Endothelial cell of hepatic sinusoid (primary cell): Measurements from ENCODE around the gene TSHZ2.
"Not testable (repeated sequence)": the region's sequence is repeated elsewhere in the genome, so short reads cannot be mapped to it uniquely, and the experiment has no call there.

ENCODE experiments used
- in situ Hi-C: cut with HindIII; loops from 2 replicates; pipeline ENCODE4 v1.10.0; 2017; ENCODE audit warnings: low sequenced_read_pairs

Gene TSHZ2

DNA sequence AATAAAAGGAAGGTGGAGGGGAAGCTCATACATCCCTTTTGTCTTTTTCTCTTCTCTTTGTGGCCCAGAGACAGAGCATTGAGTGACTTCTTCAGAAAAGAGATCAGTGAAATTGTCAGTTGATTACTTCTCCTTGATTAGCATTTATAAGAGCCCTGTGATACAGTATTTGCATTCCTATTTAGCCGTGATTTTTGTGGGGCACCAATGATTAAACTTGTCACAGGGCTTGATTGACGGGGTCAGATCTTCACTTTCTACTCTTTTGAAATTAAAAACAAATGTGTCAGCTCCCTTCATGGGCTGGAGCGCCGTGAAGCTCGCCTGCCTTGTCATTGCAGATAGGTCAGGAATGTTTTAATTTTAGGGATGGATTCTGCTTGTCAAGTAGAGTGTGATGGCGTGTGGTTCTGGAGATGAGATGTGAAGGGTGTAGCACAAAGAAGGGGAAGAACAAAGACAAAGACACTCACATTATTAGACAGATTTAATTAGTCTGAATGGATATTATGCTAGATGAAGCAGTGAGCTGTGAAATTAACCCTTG lies 454.7 kb downstream of the TSHZ2 start:
- in situ Hi-C loops, result no loop called here

DNA sequence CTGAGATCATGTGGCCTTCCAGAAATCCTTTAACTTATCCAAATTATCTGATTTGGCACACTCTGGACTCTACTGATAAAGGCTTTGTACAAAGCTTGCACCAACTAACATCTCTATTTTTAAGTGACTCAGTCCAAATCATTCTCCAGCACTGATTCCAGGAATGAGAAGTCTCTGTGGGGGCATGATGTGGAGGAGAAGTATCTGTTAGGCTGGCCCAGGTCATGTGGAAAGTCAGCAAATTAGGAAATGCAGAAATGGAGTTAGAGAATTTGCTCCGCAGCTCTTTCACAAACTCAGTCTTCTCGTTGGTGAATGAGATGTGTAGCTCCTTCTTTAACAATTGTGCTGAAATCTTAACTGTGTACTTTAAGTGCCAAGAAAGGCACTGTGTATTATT lies 455.8 kb downstream of the TSHZ2 start:
- in situ Hi-C loops, result no loop called here

DNA sequence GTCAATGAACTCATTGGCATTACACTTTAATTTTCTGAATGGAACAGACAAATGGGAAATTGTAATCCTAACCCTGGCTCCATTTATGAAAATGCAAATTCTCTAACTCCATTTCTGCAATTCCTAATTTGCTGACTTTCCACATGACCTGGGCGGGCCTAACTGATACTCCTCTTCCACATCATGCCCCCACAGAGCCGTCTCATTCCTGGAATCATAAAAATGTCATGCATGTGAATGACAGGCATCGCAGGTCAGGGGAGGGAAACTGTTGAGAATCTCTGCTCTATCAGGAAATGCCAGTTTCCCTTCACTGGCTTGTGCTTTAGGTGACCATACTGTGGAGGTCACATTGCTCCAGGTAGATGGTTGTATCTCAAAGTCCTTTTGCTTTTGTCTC lies 456.4 kb downstream of the TSHZ2 start:
- in situ Hi-C loops, result no loop called here

GRCh38 chr20:53428996-53429395 lies 456.8 kb downstream of the TSHZ2 start:
- in situ Hi-C loops, result no loop called here

DNA sequence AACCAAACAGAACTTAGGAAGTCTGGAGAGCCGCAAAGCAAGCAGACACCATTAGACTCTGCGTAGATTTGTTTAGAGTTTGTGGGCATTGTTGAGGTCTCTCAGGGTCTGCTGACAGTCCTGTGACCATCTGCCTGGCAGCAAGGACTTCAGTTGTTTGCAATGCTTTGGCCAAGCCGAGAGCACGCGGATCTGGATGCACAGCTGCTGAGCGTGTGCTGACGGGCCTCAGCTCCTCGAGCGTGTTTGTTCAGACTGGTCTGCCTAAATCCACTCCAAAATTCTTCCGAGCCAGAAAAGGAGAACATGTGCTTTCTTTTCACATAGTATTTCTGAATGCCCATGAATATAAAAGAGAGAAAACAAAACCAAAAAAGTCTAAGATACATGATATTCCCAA lies 462.5 kb downstream of the TSHZ2 start:
- in situ Hi-C loops, result no loop called here

GRCh38 chr20:53436927-53437326 lies 464.8 kb downstream of the TSHZ2 start:
- in situ Hi-C loops, result not testable (repeated sequence)

GRCh38 chr20:53438368-53438767 lies 466.2 kb downstream of the TSHZ2 start:
- in situ Hi-C loops, result no loop called here

DNA sequence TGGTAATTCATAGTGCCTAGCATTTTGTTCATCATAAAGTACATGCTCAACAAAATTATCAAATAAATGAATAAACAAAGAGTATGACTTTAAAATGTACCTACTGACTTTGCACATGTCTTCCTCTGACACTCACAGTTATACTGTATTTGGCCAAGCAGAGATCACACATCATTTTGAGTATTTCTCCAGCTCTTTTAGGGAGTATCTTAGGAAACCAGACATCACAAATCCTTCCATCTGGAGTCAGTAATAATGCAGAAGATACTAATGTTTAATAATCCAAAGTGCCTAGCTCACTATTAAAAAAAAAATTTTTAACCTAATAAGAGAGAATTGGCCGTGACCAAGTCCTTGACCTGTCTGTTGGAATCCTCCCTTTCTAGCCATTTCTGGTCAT lies 466.9 kb downstream of the TSHZ2 start:
- in situ Hi-C loops, result no loop called here

GRCh38 chr20:53439616-53440015 lies 467.5 kb downstream of the TSHZ2 start:
- in situ Hi-C loops, result no loop called here

DNA sequence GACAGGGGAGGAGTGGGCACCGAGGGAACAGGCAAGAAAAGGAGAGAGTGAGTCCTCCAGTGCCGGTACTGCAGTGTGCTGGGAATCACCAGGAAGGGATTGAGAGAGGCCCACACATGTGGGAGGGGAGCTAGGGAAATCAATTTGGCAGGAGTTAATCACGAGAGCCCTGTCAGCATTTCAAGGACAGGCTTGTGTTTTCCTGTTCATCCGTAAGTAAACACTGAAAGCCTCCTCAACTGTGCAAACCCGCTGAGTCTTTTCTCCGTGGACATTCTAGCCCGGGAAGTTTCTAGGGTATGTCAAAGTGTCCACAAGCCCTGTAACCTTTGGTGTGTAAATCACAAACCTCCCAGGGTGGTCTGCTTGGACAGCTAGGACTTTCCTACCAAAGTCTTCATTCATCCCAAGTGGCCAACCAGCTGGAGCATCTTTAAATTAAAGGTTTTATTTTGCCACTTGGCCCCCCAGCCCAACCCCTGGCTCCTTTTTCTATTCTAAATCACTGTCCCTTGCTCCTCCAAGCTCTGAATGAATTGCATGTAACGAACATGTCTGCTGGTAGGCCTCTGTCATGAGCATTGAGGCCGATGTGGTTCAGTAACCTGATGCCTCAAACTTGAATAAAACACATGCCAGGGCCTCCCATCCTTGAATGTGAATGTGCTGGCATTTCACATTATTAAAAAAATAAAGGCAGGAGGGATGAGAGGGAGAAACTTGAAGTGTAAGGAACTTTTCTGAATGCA lies 472.4 kb downstream of the TSHZ2 start:
- in situ Hi-C loops, result no loop called here

DNA sequence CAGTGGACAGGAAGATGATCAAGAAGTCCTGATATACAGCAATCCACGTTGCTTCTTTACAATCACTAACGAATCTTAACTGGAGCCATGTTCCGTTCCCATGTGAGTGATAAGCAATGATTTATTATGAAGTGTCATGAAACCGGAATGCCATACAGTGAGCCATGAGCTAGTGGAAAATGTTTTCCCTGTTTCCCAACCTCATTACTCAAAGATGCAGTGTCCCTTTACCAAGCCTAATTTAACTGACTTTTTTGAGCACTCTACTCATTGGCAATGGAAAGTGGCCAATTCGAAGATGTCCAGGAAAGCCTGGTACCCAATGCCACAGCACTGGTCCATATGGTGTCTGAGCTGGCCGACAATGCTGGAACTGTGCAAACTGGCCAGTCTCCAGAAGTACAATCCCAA lies 473.2 kb downstream of the TSHZ2 start:
- in situ Hi-C loops, result no loop called here

DNA sequence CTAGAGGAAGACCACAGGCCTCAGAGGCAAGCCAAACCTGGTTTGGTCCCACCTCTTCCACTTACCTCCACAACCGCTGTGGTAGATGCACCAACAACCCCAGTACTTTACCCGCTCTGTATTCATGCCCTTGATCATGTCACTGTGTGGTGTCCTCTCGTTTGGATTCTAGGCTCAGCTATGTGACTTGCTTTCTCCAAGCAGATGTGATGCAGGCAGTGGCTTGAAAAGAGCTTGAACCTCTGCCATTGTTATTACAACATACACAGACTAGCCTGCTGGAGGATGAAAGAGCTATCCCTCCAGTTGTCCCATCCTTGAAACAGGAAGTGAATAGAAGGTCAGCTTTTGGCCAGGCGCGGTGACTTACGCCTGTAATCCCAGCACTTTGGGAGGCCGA lies 473.8 kb downstream of the TSHZ2 start:
- in situ Hi-C loops, result no loop called here

DNA sequence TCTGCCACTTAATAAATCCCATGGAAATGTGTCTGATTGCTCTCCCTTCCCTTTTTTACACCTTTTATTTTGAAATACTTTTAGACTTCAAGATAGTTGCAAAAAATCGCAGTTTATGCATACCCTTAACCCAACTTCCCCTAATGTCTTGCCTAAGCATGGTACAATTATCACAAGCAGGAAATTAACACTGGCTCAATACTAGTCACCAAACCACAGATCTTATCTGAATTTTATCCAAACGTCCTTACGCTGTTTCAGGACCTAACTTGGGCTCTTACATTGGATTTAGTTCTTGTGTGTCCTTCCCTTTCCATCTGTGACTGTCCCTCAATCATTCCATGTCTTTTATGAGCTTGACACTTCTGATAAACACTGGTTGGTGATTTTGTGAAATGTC lies 475.2 kb downstream of the TSHZ2 start:
- in situ Hi-C loops, result no loop called here

DNA sequence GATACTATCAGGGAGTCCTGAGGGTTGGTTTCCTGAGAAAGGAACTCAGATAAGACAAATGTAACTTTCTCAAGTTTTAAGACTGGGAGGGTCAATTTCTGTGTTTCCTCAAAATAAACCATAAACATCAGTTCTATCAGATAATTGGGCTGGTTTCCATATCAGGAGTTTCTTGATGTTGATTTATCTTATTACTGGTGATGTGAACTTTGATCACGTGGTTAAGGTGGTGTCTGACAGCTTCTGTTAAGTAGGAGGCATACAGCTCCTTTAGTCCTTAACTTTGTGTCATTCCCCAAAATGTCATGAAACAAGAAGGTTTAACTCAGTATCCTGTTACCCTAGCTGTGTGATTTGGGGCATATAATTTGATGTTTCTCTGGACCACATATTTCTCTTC lies 476.3 kb downstream of the TSHZ2 start:
- in situ Hi-C loops, result no loop called here

DNA sequence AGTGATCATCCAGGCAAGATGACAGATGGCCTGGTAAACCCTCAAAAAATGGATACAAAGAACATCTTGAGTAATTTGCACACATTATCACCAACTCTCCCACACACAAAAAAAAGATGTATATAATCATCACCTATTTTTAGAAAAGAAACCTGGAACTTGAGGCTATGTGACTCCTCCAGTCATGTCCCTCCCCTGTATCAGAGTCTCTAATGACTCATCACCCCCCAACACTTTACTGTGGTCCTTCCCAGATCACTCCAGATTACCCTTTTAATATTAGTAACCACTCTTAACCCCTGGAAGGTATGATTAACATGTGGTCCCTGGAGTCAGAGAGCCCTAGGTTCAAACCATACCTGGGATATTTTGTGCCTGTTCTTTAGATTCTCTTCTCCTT lies 476.7 kb downstream of the TSHZ2 start:
- in situ Hi-C loops, result no loop called here

- in situ Hi-C loops, result no loop called here
Observed at GRCh38 chr20:53453076-53453475, 480.9 kb downstream of the TSHZ2 start.

GRCh38 chr20:53454675-53455276 lies 482.6 kb downstream of the TSHZ2 start:
- in situ Hi-C loops, result no loop called here

DNA sequence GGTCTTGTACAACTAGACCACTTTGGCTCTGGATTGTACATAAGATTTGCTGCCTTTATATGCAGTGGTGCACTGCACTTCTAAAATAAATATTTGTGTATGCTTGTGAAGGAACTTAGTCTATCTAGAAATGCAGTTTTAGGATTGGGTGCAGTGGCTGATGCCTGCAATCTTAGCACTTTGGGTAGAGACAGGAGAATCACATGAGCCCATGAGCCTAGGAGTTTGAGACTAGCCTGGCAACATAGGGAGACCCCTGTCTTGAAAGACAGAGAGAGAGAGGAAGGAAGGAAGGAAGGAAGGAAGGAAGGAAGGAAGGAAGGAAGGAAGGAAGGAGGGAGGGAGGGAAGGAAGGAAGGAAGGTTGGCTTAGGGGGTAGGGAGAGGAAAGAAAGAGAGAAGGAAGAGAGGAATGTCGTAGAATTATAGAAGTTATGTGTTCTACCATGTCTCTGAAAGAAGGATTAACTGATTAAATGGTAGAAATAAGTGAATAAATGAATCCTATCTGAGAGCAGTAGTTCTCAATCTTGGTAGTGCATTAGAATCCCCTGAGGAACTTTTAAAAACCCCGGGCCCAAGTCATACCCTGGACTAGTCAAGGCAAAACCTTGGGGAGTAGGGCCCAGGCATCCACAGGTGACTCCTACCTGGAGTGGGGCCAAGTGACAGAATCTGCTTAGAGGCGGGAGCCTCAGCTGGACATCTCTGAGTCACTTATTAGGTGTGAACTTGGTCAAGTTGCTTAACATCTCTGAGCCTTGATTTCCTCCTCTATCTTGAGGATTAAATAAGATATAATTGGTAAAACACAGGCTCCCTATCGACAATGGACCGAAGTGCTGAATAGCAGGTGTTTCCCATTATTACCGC lies 491.2 kb downstream of the TSHZ2 start:
- in situ Hi-C loops, result no loop called here

- in situ Hi-C loops, result no loop called here
Observed at GRCh38 chr20:53466279-53466678, 494.1 kb downstream of the TSHZ2 start.

DNA sequence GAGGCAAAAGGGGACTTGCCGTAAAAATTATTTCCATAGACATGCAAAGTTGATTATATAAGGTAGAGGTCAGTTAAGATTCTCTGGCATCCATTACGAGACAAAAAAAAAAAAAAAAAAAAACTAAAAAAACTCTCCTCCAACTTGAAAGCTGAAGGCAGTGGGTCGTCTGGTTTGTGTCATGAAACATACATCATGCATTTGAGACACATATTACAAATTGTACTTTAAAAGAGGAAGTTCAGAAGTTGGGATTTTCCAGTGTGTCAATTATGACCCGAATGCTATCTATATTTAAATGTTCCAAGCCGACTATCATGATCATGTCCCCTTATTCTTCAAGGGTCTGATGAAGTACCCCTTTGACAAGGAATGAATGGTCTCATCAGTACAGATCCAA lies 496.4 kb downstream of the TSHZ2 start:
- in situ Hi-C loops, result no loop called here

- in situ Hi-C loops, result not testable (repeated sequence)
Observed at GRCh38 chr20:53472859-53473258, 500.7 kb downstream of the TSHZ2 start.

- in situ Hi-C loops, result no loop called here
Observed at GRCh38 chr20:53480913-53481312, 508.8 kb downstream of the TSHZ2 start.
